ENCODE data around the gene RNF25. TPM values are rescaled to one million over a fixed set of nuclear protein-coding genes. Genes with fewer than 3 reads are reported as not detected.

The RNF25 gene
- total and polyA plus RNA-seq, 7 experiments from 2014 or later: 12.6 to 33.4 (median 28.3) TPM

GRCh38 chr2:218615868-218616315 is 55.9 kb downstream of the RNF25 start:
- intact Hi-C loops (cut with micrococcal nuclease): no loop called here
- CTCF ChIA-PET: no interaction called here
- Mint-ChIP-seq H3K27ac (no peak overlapping the region), H3K36me3 (no peaks in the 10 kb centered on the region), H3K9me3 (no peaks in the 10 kb centered on the region), H3K4me1 (peaks cover 0 to 2% (median 0%) of the 10 kb centered on the region in 7 donors), H3K27me3 (peaks cover 0 to 4% (median 0%) of the 10 kb centered on the region in 5 donors), H3K4me3 (no peak overlapping the region)
- ATAC-seq (no peak), DNase-seq (no peak)
- Histone ChIP-seq H3K27ac (ENCODE audit: low read depth, low read length) (no peak overlapping the region), H3K27me3 (ENCODE audit: control insufficient read depth in 2 of 2, insufficient read depth in 2 of 2, low read length in 2 of 2) (no peaks in the 10 kb centered on the region), H3K36me3 (ENCODE audit: control insufficient read depth in 2 of 3, insufficient read depth in 3 of 3, low read length in 3 of 3) (no peaks in the 10 kb centered on the region), H3K4me3 (ENCODE audit: low read length) (no peak overlapping the region), H3K4me1 (ENCODE audit: control insufficient read depth in 2 of 2, insufficient read depth in 2 of 2, low read length in 2 of 2) (no peaks in the 10 kb centered on the region), H3K9me3 (ENCODE audit: control insufficient read depth in 2 of 3, low read length in 3 of 3) (no peaks in the 10 kb centered on the region)
- POLR2A ChIA-PET: interaction anchor here (0.6 kb wide), 1 partner anchor 257 kb away, joined by 3 read pairs; no protein-coding TSS in a partner anchor

Other genes with a start within 250 kb of the RNF25 start
- gene USP37, start 103.7 kb downstream of the RNF25 start, total RNA-seq: 10 to 100 TPM; 16.6 to 36.3 (median 28.1) TPM
- 10 to 100 TPM; 10.1 to 15.1 TPM for gene USP37, start 103.7 kb downstream of the RNF25 start, polyA plus RNA-seq
- 10 to 100 TPM; 44.7 to 99.6 (median 53.8) TPM for gene CNOT9, start 103.2 kb downstream of the RNF25 start, total RNA-seq
- gene CNOT9, start 103.2 kb downstream of the RNF25 start, polyA plus RNA-seq: 10 to 100 TPM; 13.7 to 22.9 TPM
- 1 to 10 TPM in 2 of 5 experiments, under 1 TPM in 3; 0.45 to 1.7 (median 0.60) TPM for gene PLCD4, start 64.1 kb downstream of the RNF25 start, total RNA-seq
- gene PLCD4, start 64.1 kb downstream of the RNF25 start, polyA plus RNA-seq: under 1 TPM; 0.15 to 0.30 TPM
- 10 to 100 TPM; 38.7 to 49.8 (median 40.8) TPM for gene ZNF142, start 12.4 kb downstream of the RNF25 start, total RNA-seq
- gene ZNF142, start 12.4 kb downstream of the RNF25 start, polyA plus RNA-seq: 10 to 100 TPM in 1 of 2 donors, 1 to 10 TPM in 1; 6.0 to 14.3 TPM
- 10 to 100 TPM; 21.4 to 62.0 (median 49.0) TPM for gene BCS1L, start 12.3 kb downstream of the RNF25 start, total RNA-seq
- gene BCS1L, start 12.3 kb downstream of the RNF25 start, polyA plus RNA-seq: 10 to 100 TPM; 15.5 to 21.2 TPM
- gene STK36, start 84 bp upstream of the RNF25 start, total RNA-seq: 10 to 100 TPM; 18.9 to 28.1 (median 19.7) TPM
- 1 to 10 TPM; 2.6 to 3.6 TPM for gene STK36, start 84 bp upstream of the RNF25 start, polyA plus RNA-seq
- 10 to 100 TPM; 18.7 to 35.8 (median 21.2) TPM for gene TTLL4, start 38.8 kb upstream of the RNF25 start, total RNA-seq
- 1 to 10 TPM; 3.6 to 9.8 TPM for gene TTLL4, start 38.8 kb upstream of the RNF25 start, polyA plus RNA-seq
- gene CYP27A1, start 110.1 kb upstream of the RNF25 start, total RNA-seq: 10 to 100 TPM in 1 of 5 experiments, 1 to 10 TPM in 3, under 1 TPM in 1; 0.19 to 10.6 (median 3.9) TPM
- under 1 TPM in 1 of 2 donors, not detected in 1; 0.09 TPM for gene CYP27A1, start 110.1 kb upstream of the RNF25 start, polyA plus RNA-seq
- not detected for gene PRKAG3, start 159.8 kb upstream of the RNF25 start, total RNA-seq
- gene PRKAG3, start 159.8 kb upstream of the RNF25 start, polyA plus RNA-seq: not detected
- under 1 TPM in 1 of 5 experiments, not detected in 4; 0.22 TPM for gene WNT6, start 187.8 kb upstream of the RNF25 start, total RNA-seq
- under 1 TPM in 1 of 2 donors, not detected in 1; 0.11 TPM for gene WNT6, start 187.8 kb upstream of the RNF25 start, polyA plus RNA-seq
- 1 to 10 TPM in 4 of 5 experiments, under 1 TPM in 1; 0.19 to 4.2 (median 3.0) TPM for gene WNT10A, start 208.8 kb upstream of the RNF25 start, total RNA-seq
- 1 to 10 TPM in 1 of 2 donors, under 1 TPM in 1; 0.61 to 1.2 TPM for gene WNT10A, start 208.8 kb upstream of the RNF25 start, polyA plus RNA-seq

All from naive thymus-derived CD4-positive, alpha-beta T cell (primary cell).